GM18873 (cell line): ENCODE results near the gene TMEM40.
"Not testable (repeated sequence)": the region's sequence is repeated elsewhere in the genome, so short reads cannot be mapped to it uniquely, and the experiment has no call there.

Source experiments
- ATAC-seq: cut with Tn5 transposase; IDR thresholded peaks from one replicate; pipeline ENCODE4 v1.9.1; 2021; ENCODE audit warnings: mild to moderate bottlenecking, moderate library complexity, moderate number of reproducible peaks; ENCODE audit not compliant: unreplicated experiment, low FRiP score

The TMEM40 gene, protein sequence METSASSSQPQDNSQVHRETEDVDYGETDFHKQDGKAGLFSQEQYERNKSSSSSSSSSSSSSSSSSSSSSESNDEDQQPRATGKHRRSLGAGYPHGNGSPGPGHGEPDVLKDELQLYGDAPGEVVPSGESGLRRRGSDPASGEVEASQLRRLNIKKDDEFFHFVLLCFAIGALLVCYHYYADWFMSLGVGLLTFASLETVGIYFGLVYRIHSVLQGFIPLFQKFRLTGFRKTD

GRCh38 chr3:12759097-12759679 lies at the start of gene TMEM40:
Gene TMEM40, minus strand, starts transcription at chr3:12759259. Its CDS starts 9,427 bp downstream, at chr3:12749832.
- no peak for ATAC-seq

GRCh38 chr3:12808587-12808986 lies 49.5 kb upstream of the TMEM40 start:
- ATAC-seq, result no peak

- ATAC-seq, result no peak
These were observed 48.7 kb upstream of the TMEM40 start for GRCh38 chr3:12807601-12808359.

DNA sequence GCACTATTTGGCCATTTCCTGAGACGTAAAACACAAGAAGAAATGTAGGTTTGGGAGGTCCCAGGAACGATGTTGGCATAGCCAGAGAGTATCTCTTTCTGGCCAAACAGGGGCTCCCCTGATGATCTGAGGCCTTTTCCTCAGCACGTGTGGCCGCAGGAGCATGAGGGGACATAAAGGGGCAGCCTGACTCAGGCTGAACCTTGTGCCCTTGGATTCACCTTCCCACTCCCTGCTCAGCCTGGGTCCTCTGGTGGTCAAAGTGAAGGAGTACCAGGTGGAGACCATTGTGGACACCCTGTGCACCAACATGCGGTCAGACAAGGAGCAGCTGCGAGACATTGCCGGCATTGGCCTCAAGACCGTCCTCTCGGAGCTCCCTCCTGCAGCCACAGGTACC lies 48.0 kb upstream of the TMEM40 start:
- no peak for ATAC-seq

GRCh38 chr3:12803371-12803770 lies 44.3 kb upstream of the TMEM40 start:
- ATAC-seq, result no peak

- ATAC-seq, result no peak
These were observed 40.7 kb upstream of the TMEM40 start for GRCh38 chr3:12799525-12800440.

DNA sequence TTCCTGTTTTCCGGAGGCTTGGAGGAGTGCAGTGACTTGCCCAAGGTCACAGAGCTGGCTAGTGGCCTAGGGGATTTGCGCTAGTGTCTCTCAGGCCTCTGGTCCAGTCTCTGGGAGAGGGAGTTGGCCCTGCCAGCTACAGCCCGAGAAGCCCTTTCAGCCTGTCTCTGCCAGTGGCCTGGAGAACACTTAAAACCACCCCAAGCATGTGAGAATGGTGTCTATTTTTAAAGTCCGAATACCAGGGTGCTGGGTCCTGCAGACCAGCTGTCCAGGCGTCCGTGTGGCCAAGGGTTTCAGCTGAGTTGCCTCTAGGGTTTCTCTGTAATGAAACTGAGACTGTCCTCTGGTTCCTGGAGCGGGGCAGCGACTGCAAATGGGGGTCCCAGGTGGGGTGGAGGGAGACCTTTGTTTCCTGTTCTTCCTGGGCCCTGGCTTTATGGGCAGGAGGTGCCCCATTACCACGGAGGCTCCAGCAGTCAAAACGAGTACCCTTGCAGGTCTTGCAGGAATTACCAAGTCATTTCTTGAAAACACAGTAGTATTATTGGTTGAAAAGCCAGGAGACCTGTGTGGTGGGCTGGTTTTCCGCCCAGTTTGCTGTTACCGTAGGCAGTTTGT lies 39.6 kb upstream of the TMEM40 start:
- no peak for ATAC-seq

DNA sequence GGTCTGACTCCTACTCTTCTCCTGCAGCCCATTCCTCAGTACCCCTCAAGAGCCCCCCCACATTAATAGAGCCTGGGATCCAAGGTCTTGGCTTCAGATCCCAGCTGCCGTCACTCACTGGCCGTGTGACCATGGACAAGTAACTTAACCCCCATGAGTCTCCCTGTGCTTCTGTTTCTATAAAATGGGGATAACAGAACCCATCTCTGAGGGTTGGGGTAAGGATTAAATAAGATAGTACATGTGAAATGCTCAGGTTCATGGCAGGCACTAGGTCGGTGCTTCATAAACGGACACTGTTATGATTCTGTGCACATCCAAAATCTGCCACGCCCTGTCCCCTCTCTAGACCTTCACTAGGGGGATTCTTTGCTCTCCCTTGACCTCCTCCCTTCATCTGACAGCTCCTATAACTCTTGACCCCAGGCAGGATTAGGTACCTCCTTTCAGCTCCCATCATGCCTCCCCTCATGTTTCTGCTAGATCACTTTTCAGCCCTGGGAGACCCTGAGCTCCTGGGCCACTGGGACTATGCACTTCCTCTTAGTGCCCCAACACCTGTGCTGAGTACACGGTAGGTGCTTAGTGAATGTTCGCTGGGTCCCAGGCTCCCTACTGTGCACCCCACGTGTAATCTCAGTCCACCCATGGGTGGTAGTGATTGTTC lies 39.0 kb upstream of the TMEM40 start:
- no peak for ATAC-seq

- no peak for ATAC-seq
These were observed 38.2 kb upstream of the TMEM40 start for GRCh38 chr3:12797124-12797891.

DNA sequence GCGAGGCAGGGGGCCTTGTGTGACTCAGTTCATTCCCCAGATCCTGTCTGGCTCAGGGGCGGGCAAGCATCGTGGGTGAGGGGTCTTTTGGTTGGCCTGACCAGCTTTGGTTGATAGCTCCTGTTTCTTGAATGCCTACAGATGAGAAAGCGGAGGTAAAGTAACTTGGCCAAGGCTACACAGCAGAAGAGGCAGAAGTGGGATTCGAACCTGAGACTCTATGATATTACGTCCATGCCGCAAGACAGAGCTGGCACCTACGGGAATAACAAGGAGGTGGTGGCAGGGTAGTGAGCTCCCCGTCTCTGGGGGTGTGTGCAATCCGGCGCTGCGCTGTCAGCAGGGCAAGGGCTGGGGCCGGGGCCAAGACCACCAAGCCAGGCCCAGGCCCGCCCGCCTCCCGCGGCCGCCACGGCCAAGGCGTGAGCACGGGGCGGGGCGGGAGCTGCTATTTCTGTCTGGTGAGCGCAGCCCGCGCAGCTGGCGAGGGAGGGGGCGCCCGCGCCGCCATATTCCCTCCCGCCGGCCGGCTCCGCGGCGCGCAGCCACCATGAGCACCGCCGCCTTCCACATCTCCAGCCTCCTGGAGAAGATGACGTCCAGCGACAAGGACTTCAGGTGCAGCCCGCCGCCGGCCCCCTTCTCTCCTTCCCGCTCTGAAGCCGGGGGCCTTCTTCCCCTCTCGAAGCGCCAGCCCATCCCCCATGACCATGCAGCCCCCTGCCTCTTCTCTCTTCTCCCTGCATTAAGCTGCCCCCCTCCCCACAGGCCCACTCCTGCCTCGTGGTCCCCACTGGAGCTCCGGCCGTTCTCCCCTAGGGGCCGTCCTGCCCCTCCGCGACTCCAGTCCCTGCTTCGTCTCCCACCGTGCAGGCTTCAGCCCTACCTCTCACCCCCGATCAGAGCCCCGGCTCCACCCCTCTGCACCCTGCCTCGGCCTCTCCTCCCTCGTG lies 37.4 kb upstream of the TMEM40 start, which contains the start of gene CAND2:
Gene CAND2 (plus strand): TSS at position 510 of the 953 bp plus-strand sequence. CDS start 41 bp downstream, at position 551.
- no peak for ATAC-seq

DNA sequence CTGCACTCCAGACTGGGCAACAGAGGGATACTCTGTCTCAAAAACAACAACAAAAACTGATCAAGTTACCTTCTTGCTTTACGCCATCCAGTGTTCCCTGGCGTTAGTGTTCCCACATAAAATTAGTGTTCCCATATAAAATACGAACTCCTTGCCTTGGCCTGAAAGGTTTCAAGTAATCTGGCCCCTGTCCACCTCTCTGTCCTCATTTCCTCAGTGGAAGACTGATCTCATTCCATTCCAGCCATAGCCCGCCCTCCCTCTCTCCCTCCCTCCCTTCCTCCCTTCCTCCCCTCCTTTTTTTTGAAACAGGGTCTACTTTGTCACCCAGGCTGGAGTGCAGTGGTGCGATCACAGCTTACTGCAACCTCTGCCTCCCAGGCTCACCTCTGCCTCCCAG lies 34.6 kb upstream of the TMEM40 start:
- ATAC-seq, result no peak

GRCh38 chr3:12791430-12791829 lies 32.4 kb upstream of the TMEM40 start:
- ATAC-seq, result no peak

DNA sequence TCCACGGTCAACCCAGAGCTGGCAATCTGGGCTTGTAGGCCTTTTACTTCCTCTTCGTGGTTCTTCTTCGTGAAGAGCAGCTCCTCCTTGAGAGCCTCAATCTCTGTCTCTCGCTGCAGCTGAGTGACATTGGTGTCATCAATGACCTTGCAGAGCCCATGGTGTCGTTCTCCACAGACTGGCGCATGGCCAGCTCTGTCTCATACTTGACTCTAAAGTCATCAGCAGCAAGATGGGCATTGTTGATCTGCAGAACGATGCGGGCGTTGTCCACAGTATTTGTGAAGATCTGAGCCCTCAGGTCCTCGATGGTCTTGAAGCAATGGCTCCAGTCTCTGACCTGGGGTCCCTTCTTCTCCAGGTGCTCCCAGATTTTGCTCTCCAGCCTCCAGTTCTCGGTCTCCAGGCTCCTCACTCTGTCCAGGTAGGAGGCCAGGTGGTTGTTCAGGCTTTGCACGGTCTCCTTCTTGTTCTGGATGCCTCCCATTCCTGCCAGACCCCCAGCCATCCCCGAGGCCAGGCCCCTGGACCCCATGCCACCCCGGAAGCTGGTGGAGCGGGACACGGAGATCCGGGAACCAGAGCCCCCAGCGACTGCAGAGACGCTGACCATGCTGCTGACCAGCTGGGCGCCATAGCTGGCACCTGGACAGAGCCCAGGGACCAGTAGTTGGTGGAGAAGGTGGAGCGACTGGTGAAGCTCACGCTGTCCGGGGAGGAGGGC lies 29.1 kb upstream of the TMEM40 start:
- not testable (repeated sequence) for ATAC-seq

- ATAC-seq, result not testable (repeated sequence)
These were observed 28.3 kb upstream of the TMEM40 start for GRCh38 chr3:12787346-12787745.

DNA sequence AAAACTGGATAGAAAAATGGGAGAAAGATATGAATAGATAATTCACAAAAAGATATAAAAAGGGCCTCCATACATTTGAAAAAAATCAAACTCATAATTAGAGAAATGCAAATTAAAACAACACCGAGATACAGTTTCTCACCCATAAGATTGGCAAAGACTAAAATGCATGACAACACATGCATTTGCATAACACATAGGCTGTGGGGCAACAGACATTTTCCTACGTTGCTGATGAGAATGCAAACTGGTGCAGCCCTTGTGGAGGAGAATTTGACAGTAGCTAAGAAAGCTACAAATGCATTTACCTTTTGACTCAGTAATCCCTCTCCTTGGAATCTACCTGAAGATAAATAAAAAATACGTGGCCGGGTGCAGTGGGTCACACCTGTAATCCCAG lies 26.0 kb upstream of the TMEM40 start:
- ATAC-seq, result no peak

GRCh38 chr3:12782172-12782815 lies 23.2 kb upstream of the TMEM40 start:
- ATAC-seq, result no peak

DNA sequence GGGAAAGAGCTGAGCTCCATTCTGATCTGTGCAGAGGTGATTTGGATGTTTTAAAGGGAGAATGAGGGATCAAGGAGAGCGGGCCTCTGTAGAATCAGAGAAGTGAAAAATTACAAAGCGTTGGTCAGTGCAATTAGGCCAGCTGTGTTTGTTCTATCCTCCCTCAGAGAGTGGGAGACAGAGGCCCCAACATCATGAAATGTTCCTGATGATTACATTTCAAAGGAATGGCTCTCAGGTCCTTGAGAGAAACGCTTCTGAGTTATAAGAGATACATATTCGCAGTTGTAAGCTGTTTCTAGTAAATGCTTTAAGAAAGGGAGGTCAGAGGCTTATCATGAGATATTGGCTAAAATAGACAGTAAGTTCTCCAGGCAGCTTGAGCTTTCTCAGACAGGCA lies 21.7 kb upstream of the TMEM40 start:
- ATAC-seq, result no peak
